ENCODE measurements around the gene SCNN1B.

DNA sequence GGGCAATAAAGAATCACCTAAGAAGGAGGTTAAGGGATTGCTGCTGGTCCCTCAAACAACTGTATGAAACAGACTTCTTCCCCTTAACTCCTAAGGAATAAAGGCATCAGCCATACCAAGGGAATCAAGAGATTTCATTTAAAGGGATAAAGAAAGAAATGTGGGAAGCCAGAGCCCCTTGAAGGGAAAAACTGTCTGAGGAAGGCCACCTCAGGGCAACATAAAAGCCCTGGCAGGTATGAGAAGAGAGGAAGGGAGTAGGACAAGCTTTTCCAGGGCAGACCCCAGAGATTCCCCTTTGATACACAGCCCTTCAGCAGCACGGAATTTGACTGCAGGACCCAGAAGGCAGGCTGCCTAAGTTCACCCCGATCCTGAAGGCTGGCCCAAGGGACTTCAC lies 107.4 kb downstream of the SCNN1B start:
- TF ChIP-seq CTCF (conservative IDR thresholded peaks at IDR 0.05 in 1 of 2, IDR thresholded peaks at IDR 0.05 in 1 of 2; ENCODE audit: low read depth in 1 of 2, low read length in 2 of 2) (no peak), EZH2 (IDR thresholded peaks at IDR 0.05; ENCODE audit: low read length, missing control alignments) (no peak)
